GM18870 (cell line): ENCODE measurements around the gene TAF1B.

ENCODE experiments used
- ATAC-seq: cut with Tn5 transposase; IDR thresholded peaks from one replicate; pipeline ENCODE4 v1.9.1; 2021; ENCODE audit warnings: moderate library complexity; ENCODE audit not compliant: unreplicated experiment

TAF1B gene

GRCh38 chr2:9961013-9961412 is 117.7 kb downstream of the TAF1B start:
- ATAC-seq = no peak

DNA sequence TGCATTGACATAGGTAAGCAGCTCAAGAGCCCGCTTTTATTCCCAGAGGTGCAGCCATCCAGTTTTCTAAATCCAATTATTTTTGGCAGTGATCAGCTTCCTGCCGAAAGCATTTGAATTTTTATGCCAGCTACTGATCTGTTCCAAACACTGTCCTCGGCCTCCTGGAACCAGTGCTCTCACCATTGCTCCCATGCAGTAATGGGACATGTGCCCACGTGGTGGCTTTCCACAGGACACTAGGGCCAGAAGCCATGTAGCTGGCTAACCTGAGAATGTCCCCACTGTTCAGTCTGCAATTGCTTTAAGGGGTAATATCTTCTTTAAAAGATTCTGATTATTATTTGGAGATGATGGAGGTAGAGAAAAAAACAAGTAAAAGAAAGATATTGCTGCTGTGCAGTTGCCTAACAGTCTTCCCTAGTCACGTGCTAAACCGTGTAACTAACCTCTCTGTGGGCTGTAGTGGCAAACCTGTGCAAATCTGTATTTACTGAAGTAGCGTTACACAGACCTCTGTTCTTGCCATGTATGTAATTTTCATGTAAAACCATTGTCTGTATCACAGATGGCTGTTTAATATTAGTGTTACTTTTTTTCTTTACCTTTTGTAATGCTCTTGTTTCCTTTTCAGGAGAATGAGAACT is 121.2 kb downstream of the TAF1B start:
- no peak for ATAC-seq

DNA sequence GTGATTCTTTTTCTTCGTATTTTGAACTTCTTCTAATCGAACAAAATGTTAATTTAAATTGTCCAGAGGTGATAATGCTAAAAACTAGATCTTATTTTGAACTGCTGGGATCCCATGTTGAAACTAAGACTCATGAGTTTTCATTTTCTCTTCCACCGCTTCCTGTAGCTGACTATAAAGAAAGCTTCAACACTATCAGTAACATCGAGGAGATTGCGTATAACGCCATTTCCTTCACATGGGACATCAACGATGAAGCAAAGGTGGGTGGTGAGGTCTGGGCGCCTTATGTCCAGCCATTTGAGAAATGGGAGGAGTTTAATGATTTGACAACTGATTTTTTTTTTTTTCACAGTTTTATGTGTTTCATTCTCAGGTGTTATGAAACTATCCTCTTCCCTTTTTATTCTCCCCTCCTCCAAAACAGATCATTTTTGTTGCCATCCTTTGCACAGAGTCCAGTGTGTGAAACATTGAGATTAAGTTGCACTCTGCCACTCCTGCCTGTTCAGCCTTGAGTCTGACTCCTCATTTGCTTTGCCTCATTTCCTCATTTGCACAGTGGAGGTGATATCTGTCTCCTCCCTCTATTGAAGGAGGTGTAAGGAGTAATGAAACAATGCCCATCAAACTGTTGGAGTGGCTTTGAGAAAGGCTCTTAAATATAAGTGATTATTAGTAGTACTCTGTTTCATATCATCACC is 122.0 kb downstream of the TAF1B start:
- ATAC-seq = no peak

DNA sequence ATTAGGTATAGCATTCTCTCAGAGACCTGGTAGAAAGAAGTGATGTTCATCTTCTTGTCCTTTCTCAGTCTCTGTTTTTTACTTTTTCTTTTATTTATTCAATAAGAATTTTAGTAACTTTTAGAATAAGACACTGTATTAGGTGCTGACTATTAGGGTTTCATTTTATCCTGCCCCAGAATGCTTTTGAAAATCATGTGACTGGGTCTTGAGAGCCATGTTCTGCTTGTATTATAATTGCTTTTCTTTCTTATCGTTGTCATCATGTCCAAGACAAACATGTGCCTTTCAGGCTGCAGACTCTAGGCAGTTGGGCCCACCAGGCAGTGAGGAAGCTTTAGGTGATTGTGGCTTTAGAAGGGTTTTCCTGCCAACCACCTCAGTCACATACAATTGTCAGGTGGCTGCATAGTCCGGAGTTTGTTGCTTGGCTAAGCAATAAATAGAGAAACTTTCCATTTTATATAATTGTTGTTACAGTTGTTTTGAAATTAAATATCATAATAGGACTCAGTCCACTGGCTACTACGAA is 123.3 kb downstream of the TAF1B start:
- no peak for ATAC-seq

- ATAC-seq = no peak
Observed at GRCh38 chr2:9967053-9967775, 123.9 kb downstream of the TAF1B start.

DNA sequence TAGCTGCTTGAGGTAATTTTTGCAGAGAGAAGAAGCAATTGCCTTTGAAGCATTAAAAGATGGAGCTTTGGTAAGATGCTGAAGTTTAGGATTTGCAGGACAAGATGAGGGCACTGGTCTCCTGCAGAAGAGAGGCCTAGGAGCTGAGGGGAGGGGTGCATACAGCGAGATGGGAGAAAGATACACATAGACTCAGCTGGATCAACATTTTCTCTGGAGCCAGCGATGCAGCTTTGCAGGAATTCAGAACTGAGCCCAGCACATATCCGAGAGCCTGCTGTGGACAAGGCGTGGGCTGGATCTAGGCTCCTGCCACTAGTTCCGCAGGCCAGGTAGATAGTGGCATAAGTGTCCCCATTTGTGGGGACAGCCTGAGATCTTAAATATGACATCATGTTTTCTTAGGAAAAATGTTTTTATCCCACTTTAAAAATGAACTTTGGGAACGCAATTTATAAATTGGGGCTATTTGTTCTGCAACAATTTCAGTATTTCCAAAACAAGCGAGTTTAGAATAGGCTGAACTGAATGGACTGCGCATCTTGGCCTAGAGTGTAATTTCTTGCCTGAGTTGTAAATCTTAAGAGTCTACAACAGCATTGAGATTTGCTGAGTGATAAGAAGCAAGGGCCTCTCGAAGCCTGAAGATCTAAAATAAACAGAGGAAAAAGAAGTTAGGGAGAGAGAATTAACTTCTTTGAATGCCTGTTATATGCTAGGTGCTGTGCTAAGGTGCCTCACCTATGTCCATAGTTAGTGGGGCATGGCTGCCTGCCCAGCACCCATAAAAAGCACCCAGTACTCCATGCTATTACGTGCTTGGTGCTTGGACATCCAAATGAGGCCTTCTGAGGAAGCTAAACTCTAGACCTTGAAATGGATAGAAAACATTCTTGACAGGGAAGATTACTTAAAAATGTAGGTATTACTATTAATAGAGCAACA is 125.6 kb downstream of the TAF1B start:
- ATAC-seq = no peak

GRCh38 chr2:9970200-9971044 is 127.1 kb downstream of the TAF1B start:
- no peak for ATAC-seq

GRCh38 chr2:9971105-9971818 is 128.0 kb downstream of the TAF1B start:
- ATAC-seq = no peak

DNA sequence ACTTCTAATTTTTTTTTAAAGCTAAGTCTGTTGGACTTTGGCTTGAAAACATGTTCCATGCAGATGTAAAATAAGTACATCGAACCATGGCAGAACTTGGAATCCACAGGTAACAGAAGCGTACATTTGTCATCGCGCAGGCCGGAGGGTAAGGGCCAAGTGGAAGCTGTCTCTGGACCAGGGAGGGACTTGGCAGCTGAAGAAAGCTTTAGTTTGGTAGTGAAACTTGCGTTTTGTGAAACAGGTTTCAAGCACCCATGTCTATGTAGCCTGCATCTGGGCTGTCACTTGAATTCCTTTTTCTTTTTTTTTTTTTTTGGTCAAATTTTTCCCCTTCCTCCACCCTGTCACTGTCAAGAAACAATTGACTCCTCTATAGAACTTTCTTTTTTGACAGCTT is 128.6 kb downstream of the TAF1B start:
- ATAC-seq = no peak

DNA sequence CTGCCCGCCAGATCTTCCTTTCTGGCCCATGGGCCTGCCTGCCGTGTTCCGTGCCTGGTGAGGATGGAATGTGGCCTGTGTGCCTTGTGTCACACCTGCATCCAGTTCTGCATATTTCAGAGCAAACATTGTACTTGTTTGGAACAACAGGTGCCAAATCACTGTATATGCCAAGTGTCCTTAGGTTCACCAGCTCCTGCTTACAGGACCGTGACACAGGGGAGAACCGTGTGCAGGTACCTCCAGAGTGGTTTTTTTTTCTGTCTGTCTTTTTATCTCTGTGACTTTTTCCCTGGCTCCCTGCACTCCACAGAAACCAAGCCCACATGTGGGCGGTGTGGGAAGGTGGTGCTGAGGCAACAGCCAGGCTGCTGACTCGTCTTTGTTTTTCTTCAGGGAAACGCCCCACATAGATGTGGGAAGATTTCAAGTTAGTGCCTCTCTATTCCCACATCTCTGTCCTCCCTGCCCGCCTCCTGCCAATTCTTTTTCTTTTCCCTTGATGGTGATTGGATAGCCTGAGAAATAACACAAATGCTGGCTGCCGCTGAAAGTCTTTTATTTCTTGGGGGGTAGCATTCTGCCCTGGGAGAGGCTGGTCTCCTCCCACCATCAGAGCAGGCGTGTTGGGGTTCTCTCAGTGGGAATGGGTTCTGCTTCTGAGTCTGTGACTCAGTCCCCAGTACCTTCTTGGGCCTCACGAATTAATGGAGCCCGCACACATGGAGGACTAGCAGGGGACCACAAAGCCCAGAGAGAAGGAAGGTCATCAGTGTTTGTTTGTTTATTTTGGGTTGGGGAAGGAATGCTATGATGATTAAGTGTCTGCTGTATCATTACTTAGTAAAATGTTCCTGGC is 129.6 kb downstream of the TAF1B start:
- ATAC-seq = no peak

GRCh38 chr2:9973690-9974089 is 130.4 kb downstream of the TAF1B start:
- no peak for ATAC-seq

DNA sequence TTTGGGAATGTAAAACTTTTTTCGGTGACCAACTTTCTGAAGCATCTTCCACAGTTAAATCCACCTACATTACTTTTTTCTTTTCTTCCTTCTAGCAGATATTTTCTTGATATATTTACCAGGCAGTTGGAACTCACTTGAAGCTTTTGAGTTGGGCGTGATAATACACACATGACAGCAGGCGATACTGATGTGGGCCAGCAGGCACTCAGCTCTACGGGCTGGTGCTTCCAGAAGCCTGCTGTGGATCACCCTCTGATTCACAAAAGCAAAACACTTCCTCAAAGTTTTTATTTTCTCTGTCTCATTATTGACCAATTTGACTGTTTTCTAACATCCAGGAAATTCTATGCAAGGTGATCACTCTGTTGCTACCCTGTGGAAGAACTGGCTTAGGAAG is 131.1 kb downstream of the TAF1B start:
- no peak for ATAC-seq

DNA sequence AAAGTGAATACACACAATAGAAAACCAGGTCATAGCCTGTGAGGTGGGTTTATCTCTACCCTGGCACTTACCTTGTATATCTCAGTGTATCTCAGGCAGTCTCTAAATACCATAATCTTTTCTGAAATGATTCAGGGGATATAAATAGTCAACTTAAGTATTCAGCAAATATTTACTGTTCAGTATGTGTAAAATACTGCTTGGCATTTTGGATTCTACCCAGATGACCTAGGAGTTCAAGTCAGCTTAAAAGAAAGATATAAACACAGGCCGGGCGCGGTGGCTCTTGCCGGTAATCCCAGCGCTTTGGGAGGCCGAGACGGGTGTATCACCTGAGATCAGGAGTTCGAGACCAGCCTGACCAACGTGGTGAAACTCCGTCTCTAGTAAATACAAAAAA is 132.1 kb downstream of the TAF1B start:
- no peak for ATAC-seq

GRCh38 chr2:9975805-9976447 is 132.7 kb downstream of the TAF1B start:
- no peak for ATAC-seq

- no peak for ATAC-seq
Observed at GRCh38 chr2:9979977-9980376, 136.7 kb downstream of the TAF1B start.

GRCh38 chr2:9980520-9980919 is 137.2 kb downstream of the TAF1B start:
- no peak for ATAC-seq

DNA sequence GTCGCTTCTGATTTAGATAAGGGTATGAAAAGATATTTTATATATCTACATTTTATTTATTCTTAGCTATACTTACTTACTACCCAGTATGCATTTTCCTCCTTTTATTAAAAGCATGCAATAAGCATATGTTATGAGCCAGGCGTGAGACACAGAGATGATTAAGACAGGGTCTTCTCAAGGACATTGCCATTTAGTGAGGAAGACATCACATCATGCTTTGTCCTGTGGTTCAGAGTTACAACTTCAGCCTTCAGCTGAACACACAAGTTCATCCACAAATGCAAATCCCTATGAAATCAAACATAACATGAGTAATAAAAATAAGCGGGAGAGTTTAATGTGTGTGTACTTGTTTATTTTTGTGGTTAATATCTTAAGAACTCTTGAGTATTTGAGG is 138.4 kb downstream of the TAF1B start:
- no peak for ATAC-seq

- no peak for ATAC-seq
Observed at GRCh38 chr2:9982248-9982647, 139.0 kb downstream of the TAF1B start.
